H1 (cell line): Measurements from ENCODE around the gene IGSF9B.

Source experiments
- CEBPB ChIP-seq: IDR thresholded peaks from 2 replicates; pipeline ENCODE4 v1.6.1; 2012; ENCODE audit warnings: low read depth, low read length
- CTCF ChIP-seq, 3 experiments: IDR thresholded peaks; 1 replicate in 2 of 3; 2 replicates in 1 of 3; pipeline versions ENCODE4 v1.5.1 to v1.6.1; 2011; ENCODE audit warnings: low read length in 3 of 3, mild to moderate bottlenecking in 3 of 3, inconsistent platforms in 2 of 3, low read depth in 1 of 3, moderate library complexity in 1 of 3; ENCODE audit not compliant: insufficient read depth in 1 of 3; ENCODE audit errors: control extremely low read depth in 1 of 3
- EZH2 ChIP-seq: fragments of 200-600 bp; sonication (generic); IDR thresholded peaks from 2 replicates; pipeline ENCODE4 v1.7.1; 2012; ENCODE audit warnings: low read depth, mild to moderate bottlenecking, moderate library complexity, low read length, inconsistent platforms; ENCODE audit not compliant: severe bottlenecking
- FOSL1 ChIP-seq: IDR thresholded peaks from 2 replicates; pipeline ENCODE4 v1.6.1; 2011; ENCODE audit warnings: mild to moderate bottlenecking, low read depth, low read length, moderate library complexity; ENCODE audit not compliant: insufficient read depth
- USF2 ChIP-seq: IDR thresholded peaks from 2 replicates; pipeline ENCODE4 v1.6.1; 2011; ENCODE audit warnings: low read length, improper control_type of control experiment
- YY1 ChIP-seq: IDR thresholded peaks from 2 replicates; pipeline ENCODE4 v1.6.1; 2011; ENCODE audit warnings: low read depth, mild to moderate bottlenecking, low read length

- no peak for TF ChIP-seq CTCF (IDR thresholded peaks at IDR 0.05; ENCODE audit: control extremely low read depth in 1 of 3, insufficient read depth in 1 of 3, low read depth in 1 of 3, low read length in 3 of 3)
- no peak for TF ChIP-seq CEBPB
- no peak for TF ChIP-seq EZH2
- TF ChIP-seq YY1: no peak
- TF ChIP-seq USF2: no peak
- no peak for TF ChIP-seq FOSL1
Observed at GRCh38 chr11:134004496-134005172, 47.9 kb upstream of the IGSF9B start.
